ENCODE data around the gene DNAJC30. TPM values are rescaled to one million over a fixed set of nuclear protein-coding genes. Genes with fewer than 3 reads are reported as not detected.

DNAJC30 gene
- total and polyA plus RNA-seq, 8 donors, result 7.2 to 10.4 (median 9.9) TPM

DNA sequence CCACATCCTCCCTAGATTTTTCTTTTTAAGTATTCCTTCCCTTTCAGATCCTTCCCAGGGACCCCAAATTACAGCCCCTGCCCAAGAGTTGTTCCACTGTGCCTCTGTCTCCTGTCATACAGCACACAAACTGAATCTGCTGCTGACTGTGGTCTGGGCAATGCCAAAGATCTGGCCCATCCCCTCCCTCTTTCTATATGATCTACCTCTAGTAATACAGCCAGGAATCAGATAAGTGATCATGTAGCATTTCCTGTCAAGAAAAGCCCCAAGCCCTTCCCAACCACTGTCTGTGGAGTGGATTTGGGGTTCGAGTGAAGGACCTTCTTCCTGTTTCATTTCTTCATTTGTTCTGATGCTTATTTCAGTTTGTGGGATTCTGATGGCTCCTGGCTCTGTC is 29.5 kb upstream of the DNAJC30 start:
- Histone ChIP-seq H3K36me3 (peaks cover 0 to 4% of the 10 kb centered on the region in 2 donors), H3K27me3 (peaks cover 0 to 45% of the 10 kb centered on the region in 2 donors), H3K4me3 (no peak overlapping the region), H3K27ac (no peak overlapping the region), H3K9me3 (no peaks in the 10 kb centered on the region), H3K4me1 (peaks cover 0 to 26% of the 10 kb centered on the region in 2 donors)
- intact Hi-C loops (cut with DNase I), result no loop called here
- no peak for TF ChIP-seq CTCF (IDR thresholded peaks at IDR 0.05)
- ATAC-seq (no peak), DNase-seq (no peak)

DNA sequence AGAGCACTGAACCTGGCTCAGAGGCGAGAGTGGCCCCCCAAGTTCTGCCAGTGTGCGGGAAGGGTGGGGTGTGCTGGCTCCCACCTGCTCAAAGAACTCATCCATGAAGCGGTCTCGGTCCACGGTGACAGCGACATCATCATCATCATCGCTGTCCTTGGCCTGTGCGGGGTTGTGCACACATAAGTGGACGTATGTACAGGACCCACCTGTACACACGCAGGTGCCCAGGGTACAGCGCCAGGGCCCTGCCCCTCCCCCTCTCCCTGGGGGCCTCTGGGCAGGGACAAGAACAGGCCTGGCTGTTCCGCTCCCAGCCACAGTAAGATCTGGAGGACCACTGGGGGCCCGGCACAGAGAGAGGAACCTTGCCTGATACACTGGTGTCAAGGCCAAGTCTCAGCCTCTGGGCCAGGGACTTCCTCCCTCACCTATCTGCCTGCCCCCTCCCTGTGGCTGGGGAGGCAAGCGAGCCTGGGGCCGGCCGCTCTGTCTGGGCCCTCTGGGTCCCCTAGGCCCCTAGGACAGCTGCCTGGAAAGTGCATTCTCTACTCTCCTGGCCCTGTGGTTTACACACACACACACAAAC is 25.8 kb upstream of the DNAJC30 start:
- no peak for DNase-seq
- Histone ChIP-seq H3K9me3 (no peaks in the 10 kb centered on the region), H3K4me1 (peaks cover 2 to 7% of the 10 kb centered on the region in 2 donors), H3K36me3 (peaks cover 0 to 4% of the 10 kb centered on the region in 2 donors), H3K27me3 (peaks cover 0 to 48% of the 10 kb centered on the region in 2 donors), H3K4me3 (no peak overlapping the region), H3K27ac (no peak overlapping the region)
- ATAC-seq, result no peak
- no peak for TF ChIP-seq CTCF (IDR thresholded peaks at IDR 0.05)
- intact Hi-C loops (cut with DNase I), result no loop called here

- intact Hi-C loops (cut with DNase I), result no loop called here
- Histone ChIP-seq H3K4me3 (no peak overlapping the region), H3K27ac (no peak overlapping the region), H3K9me3 (no peaks in the 10 kb centered on the region), H3K4me1 (peaks cover 2 to 9% of the 10 kb centered on the region in 2 donors), H3K36me3 (peaks cover 0 to 17% of the 10 kb centered on the region in 2 donors), H3K27me3 (peaks cover 0 to 51% of the 10 kb centered on the region in 2 donors)
- no peak for DNase-seq
- no peak for ATAC-seq
- no peak for TF ChIP-seq CTCF (IDR thresholded peaks at IDR 0.05)
Measured at GRCh38 chr7:73707045-73707631, 23.9 kb upstream of the DNAJC30 start.

GRCh38 chr7:73706126-73707044 is 23.1 kb upstream of the DNAJC30 start:
- TF ChIP-seq CTCF (IDR thresholded peaks at IDR 0.05), result no peak
- peaks cover 0 to 19% of the 10 kb centered on the region in 2 donors for H3K36me3 ChIP-seq
- ATAC-seq, result no peak

GRCh38 chr7:73705551-73705920 is 22.3 kb upstream of the DNAJC30 start:
- no peak overlapping the region for H3K27ac ChIP-seq
- ATAC-seq, result no peak
- peaks cover 0 to 25% of the 10 kb centered on the region in 2 donors for H3K36me3 ChIP-seq
- H3K4me3 ChIP-seq, result no peak overlapping the region
- peaks cover 0 to 44% of the 10 kb centered on the region in 2 donors for H3K27me3 ChIP-seq
- intact Hi-C loops (cut with DNase I), result no loop called here
- DNase-seq, result no peak
- TF ChIP-seq CTCF (IDR thresholded peaks at IDR 0.05), result no peak
- H3K4me1 ChIP-seq, result peaks cover 2 to 9% of the 10 kb centered on the region in 2 donors
- no peaks in the 10 kb centered on the region for H3K9me3 ChIP-seq

More at GRCh38 chr7:73706126-73707044, 23.1 kb upstream of the DNAJC30 start:
- H3K27me3 ChIP-seq, result peaks cover 0 to 46% of the 10 kb centered on the region in 2 donors
- no peaks in the 10 kb centered on the region for H3K9me3 ChIP-seq
- H3K4me1 ChIP-seq, result peaks cover 2 to 9% of the 10 kb centered on the region in 2 donors
- H3K4me3 ChIP-seq, result no peak overlapping the region
- intact Hi-C loops (cut with DNase I), result no loop called here
- DNase-seq, result no peak
- H3K27ac ChIP-seq, result no peak overlapping the region
